ENCODE measurements around the gene LMO1.

Gene LMO1

GRCh38 chr11:8258784-8259183 is 4.9 kb downstream of the LMO1 start:
- no peak for TF ChIP-seq CTCF (conservative IDR thresholded peaks at IDR 0.05; ENCODE audit: low read length)
- no peak overlapping the region for H3K4me3 ChIP-seq (ENCODE audit: low read length)
- peak; percentile 40 for DNase-seq (ENCODE audit: low read depth)

DNA sequence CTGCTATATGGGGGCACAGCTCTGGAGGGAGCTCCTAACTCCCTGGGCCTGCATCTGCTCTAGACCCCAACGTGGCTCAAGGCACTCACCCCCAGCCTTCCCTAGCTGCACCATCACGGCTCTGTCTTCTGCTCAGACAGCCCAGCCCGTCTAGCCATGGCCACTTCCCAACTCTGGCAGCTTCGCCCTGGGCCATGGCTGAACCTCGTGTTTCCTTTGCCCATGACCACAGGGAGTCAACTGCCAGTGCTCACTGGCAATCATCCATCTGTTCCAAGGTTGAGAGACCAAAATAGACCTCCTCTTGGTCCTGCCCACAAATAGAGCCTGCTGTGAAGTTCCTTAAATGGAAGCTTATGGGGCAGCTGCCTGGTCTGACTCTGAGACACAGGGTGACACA is 5.4 kb downstream of the LMO1 start:
- no peak for TF ChIP-seq CTCF (conservative IDR thresholded peaks at IDR 0.05; ENCODE audit: low read length)
- DNase-seq (ENCODE audit: low read depth) = no peak
- H3K4me3 ChIP-seq (ENCODE audit: low read length) = no peak overlapping the region

DNA sequence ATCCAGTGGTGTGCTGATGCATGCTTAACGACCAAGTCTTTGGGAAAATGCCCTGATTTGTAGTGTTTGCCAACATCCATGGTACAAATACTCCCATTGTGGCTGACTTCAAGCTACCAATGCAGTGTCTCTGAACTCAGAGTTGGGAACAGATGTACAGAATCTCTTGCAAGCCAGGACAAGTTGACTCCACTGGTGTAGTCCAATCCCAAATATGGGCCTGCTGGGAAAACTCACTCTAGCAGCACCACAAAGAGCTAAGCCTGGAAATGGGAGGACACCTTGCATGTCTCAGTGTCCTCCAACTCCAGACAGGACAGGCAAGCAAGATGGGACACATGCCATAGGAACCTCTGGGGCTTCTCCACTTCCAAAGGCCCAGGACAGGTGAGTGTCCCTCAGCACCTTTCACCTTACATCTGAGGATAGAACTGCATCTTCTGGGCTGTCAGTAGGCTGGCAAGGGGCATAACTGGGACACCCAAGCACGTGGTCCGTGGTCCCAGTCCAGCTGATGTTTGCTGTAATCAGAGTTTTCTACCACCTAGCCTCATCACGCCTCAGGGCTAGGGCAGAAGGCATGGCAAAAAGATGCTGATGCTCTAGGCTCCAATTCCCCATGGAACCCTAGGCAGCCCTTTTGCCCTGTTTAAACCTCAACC is 6.5 kb downstream of the LMO1 start:
- no peak for DNase-seq (ENCODE audit: low read depth)
- TF ChIP-seq CTCF (conservative IDR thresholded peaks at IDR 0.05; ENCODE audit: low read length) = no peak
- H3K4me3 ChIP-seq (ENCODE audit: low read length) = no peak overlapping the region

DNA sequence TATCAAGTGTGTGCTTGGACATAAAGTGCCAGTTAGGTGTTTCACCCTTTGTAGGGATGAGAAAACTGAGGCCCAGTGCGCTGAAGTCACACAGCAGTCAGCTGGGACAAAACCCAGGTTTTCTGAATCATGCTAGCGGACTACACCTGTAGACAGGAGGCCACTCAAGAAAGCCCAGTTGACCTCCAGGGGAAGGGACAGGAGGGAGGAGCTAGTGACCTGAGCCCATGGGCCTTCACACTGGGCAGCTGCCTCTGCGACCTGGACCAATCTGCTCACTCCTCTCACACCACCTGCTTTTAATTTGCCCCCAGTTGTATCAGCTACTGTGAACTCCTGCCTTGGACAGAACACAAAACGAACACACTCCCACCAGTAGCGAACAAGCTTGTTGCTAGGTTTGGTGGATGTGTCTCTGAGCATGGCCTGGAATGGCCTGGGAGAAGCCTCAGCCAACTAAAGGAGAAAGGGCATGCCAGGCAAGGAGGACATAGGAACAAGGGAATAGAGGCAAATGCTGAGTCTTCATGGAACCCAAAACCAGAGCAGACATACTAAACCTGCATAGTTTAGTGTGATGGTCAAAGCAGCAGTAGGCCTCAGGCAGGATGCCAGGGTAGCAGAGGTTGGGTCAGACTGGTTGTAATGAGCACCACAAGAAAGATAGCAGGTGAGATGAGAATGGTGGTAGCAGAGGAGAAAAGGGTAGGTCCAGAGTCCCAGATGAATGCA is 7.2 kb downstream of the LMO1 start:
- H3K4me3 ChIP-seq (ENCODE audit: low read length) = no peak overlapping the region
- no peak for DNase-seq (ENCODE audit: low read depth)
- TF ChIP-seq CTCF (conservative IDR thresholded peaks at IDR 0.05; ENCODE audit: low read length) = no peak

DNA sequence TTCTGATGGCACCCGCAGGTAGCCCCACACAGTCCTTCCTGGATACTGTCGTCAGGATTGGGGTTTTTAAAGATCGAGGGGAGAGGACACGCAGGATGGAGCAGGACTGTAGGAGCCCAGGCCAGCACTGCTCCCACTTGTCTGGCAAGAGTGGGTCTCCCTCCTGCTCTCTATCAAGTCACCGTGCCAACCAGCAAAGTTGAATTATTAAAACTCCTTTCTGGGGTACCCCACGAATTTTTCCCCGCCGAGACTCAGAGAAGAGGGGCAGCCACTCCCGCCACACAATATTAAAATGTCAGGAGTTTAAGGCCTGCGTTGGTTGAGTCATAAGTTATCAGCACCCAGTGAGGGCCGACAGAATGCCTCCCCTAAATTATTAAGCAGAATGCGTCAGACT is 10.1 kb downstream of the LMO1 start:
- no peak for TF ChIP-seq CTCF (conservative IDR thresholded peaks at IDR 0.05; ENCODE audit: low read length)

GRCh38 chr11:8252946-8253345 is 10.7 kb downstream of the LMO1 start:
- no peak for DNase-seq (ENCODE audit: low read depth)
- no peak for TF ChIP-seq CTCF (conservative IDR thresholded peaks at IDR 0.05; ENCODE audit: low read length)
- H3K4me3 ChIP-seq (ENCODE audit: low read length) = no peak overlapping the region

More for the DNA sequence above, 10.1 kb downstream of the LMO1 start:
- no peak overlapping the region for H3K4me3 ChIP-seq (ENCODE audit: low read length)
- DNase-seq (ENCODE audit: low read depth) = no peak

GRCh38 chr11:8252388-8252787 is 11.3 kb downstream of the LMO1 start:
- no peak for TF ChIP-seq CTCF (conservative IDR thresholded peaks at IDR 0.05; ENCODE audit: low read length)
- no peak overlapping the region for H3K4me3 ChIP-seq (ENCODE audit: low read length)
- DNase-seq (ENCODE audit: low read depth) = no peak
